ENCODE measurements around the gene CUX1. TPM values are rescaled to one million over a fixed set of nuclear protein-coding genes. Genes with fewer than 3 reads are reported as not detected.
"Not testable (repeated sequence)": the region's sequence is repeated elsewhere in the genome, so short reads cannot be mapped to it uniquely, and the experiment has no call there.

The CUX1 gene
- total and polyA plus RNA-seq, 2 donors (not counting 1 experiment from before 2014, with no cell fraction given) = 10.8 to 86.5 TPM

DNA sequence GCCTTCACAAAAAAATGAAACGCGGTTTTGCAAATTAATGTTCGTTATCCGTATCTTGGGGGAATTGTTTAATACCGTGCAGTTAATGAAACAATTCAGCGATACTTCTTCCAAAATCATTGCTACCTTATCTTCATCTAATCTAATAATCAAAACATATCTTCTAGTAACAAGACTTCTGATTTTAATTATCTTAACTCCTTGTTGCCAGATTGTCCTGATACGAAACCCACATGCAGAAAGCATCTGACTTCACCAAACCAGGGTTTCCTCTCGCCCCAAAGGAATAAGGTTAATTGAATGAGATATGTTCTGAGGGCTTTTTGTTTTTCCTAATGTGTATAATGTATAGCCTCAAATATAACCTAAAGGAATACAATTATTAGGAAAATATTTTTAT lies 364.1 kb downstream of the CUX1 start:
- Mint-ChIP-seq H3K4me3 (no peak overlapping the region), H3K27me3 (no peaks in the 10 kb centered on the region), H3K4me1 (no peaks in the 10 kb centered on the region), H3K27ac (no peak overlapping the region), H3K9me3 (ENCODE audit: insufficient read depth) (no peaks in the 10 kb centered on the region)
- H3K79me2 ChIP-seq (ENCODE audit: control insufficient read depth, insufficient read depth, low read length) = no peaks in the 10 kb centered on the region
- no peak overlapping the region for H3K27ac ChIP-seq (ENCODE audit: low read length in 2 of 2)
- no peak for TF ChIP-seq EZH2 (IDR thresholded peaks at IDR 0.05; ENCODE audit: borderline replicate concordance, insufficient read depth, low read depth, low read length, poor library complexity, severe bottlenecking)
- no peaks in the 10 kb centered on the region for H3K27me3 ChIP-seq (replicated peaks in 1 of 4; ENCODE audit: control extremely low read depth in 1 of 4, control insufficient read depth in 3 of 4, insufficient read depth in 4 of 4, low read length in 3 of 4)
- H2AFZ ChIP-seq (ENCODE audit: insufficient read depth, low read depth, low read length, poor library complexity, severe bottlenecking) = no peak overlapping the region
- no peaks in the 10 kb centered on the region for H4K20me1 ChIP-seq (ENCODE audit: control insufficient read depth, insufficient read depth, low read length, poor library complexity, severe bottlenecking)
- no peak overlapping the region for H3K9ac ChIP-seq (ENCODE audit: low read length)
- H3K4me2 ChIP-seq (replicated peaks; ENCODE audit: low read depth, low read length, poor library complexity, severe bottlenecking) = no peak overlapping the region
- ATAC-seq (ENCODE audit: low read depth) (no peak), DNase-seq (no peak)
- intact Hi-C loops (cut with micrococcal nuclease) = no loop called here
- WGBS (ENCODE audit: insufficient coverage) = 100% methylated on average over 6 of the region's 8 CpGs
- peaks cover 0 to 26% of the 10 kb centered on the region in 2 experiments for H3K36me3 ChIP-seq (replicated peaks in 1 of 2; ENCODE audit: control extremely low read depth in 1 of 2, control insufficient read depth in 1 of 2, extremely low read depth in 1 of 2, insufficient read depth in 2 of 2, low read length in 1 of 2)
- ChIA-PET CTCF (no interaction called here), POLR2A (no interaction called here)
- H3K4me3 ChIP-seq (ENCODE audit: control extremely low read depth in 1 of 5, extremely low read depth in 1 of 5, insufficient read depth in 1 of 5, low read depth in 2 of 5, low read length in 4 of 5) = no peak overlapping the region
- peaks cover 0 to 5% (median 0%) of the 10 kb centered on the region in 3 donors for H3K9me3 ChIP-seq (ENCODE audit: control extremely low read depth in 1 of 3, control insufficient read depth in 2 of 3, insufficient read depth in 1 of 3, low read length in 2 of 3)
- no peaks in the 10 kb centered on the region for H3K4me1 ChIP-seq (ENCODE audit: control insufficient read depth in 2 of 2, insufficient read depth in 2 of 2, low read length in 2 of 2)

DNA sequence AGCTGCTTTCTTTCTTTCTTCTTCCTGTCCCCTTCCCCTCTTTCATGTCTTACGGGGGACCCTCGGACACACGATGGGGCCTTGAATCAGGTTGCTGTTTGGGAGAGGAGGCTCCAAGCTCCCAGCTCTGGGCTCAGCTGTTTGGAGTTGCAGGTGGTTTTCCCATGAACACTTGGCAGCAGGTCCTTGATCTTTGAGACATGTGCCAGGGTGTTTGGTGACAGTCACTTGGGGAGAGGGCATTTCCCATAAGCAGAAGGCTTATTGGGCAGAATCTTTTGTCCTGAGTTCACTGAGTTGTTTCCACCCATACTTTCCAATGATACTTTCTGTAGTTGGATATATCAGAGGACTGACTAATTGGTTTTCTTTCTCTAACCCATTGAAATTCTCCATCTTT lies 364.6 kb downstream of the CUX1 start:
- no peaks in the 10 kb centered on the region for H3K9me3 Mint-ChIP-seq (ENCODE audit: insufficient read depth)
- H3K4me3 Mint-ChIP-seq = no peak overlapping the region
- no peak overlapping the region for H3K27ac Mint-ChIP-seq
- intact Hi-C loops (cut with micrococcal nuclease) = no loop called here
- Histone ChIP-seq H3K9ac (ENCODE audit: low read length) (no peak overlapping the region), H3K79me2 (ENCODE audit: control insufficient read depth, insufficient read depth, low read length) (no peaks in the 10 kb centered on the region), H3K4me2 (replicated peaks; ENCODE audit: low read depth, low read length, poor library complexity, severe bottlenecking) (no peak overlapping the region), H3K4me1 (ENCODE audit: control insufficient read depth in 2 of 2, insufficient read depth in 2 of 2, low read length in 2 of 2) (no peaks in the 10 kb centered on the region), H3K27ac (ENCODE audit: low read length in 2 of 2) (no peak overlapping the region), H4K20me1 (ENCODE audit: control insufficient read depth, insufficient read depth, low read length, poor library complexity, severe bottlenecking) (no peaks in the 10 kb centered on the region), H2AFZ (ENCODE audit: insufficient read depth, low read depth, low read length, poor library complexity, severe bottlenecking) (no peak overlapping the region), H3K9me3 (ENCODE audit: control extremely low read depth in 1 of 3, control insufficient read depth in 2 of 3, insufficient read depth in 1 of 3, low read length in 2 of 3) (peaks cover 0 to 5% (median 0%) of the 10 kb centered on the region in 3 donors), H3K36me3 (replicated peaks in 1 of 2; ENCODE audit: control extremely low read depth in 1 of 2, control insufficient read depth in 1 of 2, extremely low read depth in 1 of 2, insufficient read depth in 2 of 2, low read length in 1 of 2) (peaks cover 0 to 26% of the 10 kb centered on the region in 2 experiments), H3K4me3 (ENCODE audit: control extremely low read depth in 1 of 5, extremely low read depth in 1 of 5, insufficient read depth in 1 of 5, low read depth in 2 of 5, low read length in 4 of 5) (no peak overlapping the region), H3K27me3 (replicated peaks in 1 of 4; ENCODE audit: control extremely low read depth in 1 of 4, control insufficient read depth in 3 of 4, insufficient read depth in 4 of 4, low read length in 3 of 4) (no peaks in the 10 kb centered on the region)
- DNase-seq (no peak), ATAC-seq (ENCODE audit: low read depth) (no peak)
- H3K4me1 Mint-ChIP-seq = no peaks in the 10 kb centered on the region
- CTCF ChIA-PET = interaction anchor here (0.8 kb wide), 1 partner anchor 927 kb away, joined by 3 read pairs; no protein-coding TSS in a partner anchor
- H3K27me3 Mint-ChIP-seq = no peaks in the 10 kb centered on the region
- no peak for TF ChIP-seq EZH2 (IDR thresholded peaks at IDR 0.05; ENCODE audit: borderline replicate concordance, insufficient read depth, low read depth, low read length, poor library complexity, severe bottlenecking)
- TF ChIP-seq, protein P1, sequence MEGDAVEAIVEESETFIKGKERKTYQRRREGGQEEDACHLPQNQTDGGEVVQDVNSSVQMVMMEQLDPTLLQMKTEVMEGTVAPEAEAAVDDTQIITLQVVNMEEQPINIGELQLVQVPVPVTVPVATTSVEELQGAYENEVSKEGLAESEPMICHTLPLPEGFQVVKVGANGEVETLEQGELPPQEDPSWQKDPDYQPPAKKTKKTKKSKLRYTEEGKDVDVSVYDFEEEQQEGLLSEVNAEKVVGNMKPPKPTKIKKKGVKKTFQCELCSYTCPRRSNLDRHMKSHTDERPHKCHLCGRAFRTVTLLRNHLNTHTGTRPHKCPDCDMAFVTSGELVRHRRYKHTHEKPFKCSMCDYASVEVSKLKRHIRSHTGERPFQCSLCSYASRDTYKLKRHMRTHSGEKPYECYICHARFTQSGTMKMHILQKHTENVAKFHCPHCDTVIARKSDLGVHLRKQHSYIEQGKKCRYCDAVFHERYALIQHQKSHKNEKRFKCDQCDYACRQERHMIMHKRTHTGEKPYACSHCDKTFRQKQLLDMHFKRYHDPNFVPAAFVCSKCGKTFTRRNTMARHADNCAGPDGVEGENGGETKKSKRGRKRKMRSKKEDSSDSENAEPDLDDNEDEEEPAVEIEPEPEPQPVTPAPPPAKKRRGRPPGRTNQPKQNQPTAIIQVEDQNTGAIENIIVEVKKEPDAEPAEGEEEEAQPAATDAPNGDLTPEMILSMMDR (IDR thresholded peaks at IDR 0.05) = no peak
- no CpG with 5 or more reads among the region's 3 CpGs for WGBS (ENCODE audit: insufficient coverage)
- POLR2A ChIA-PET = no interaction called here

DNA sequence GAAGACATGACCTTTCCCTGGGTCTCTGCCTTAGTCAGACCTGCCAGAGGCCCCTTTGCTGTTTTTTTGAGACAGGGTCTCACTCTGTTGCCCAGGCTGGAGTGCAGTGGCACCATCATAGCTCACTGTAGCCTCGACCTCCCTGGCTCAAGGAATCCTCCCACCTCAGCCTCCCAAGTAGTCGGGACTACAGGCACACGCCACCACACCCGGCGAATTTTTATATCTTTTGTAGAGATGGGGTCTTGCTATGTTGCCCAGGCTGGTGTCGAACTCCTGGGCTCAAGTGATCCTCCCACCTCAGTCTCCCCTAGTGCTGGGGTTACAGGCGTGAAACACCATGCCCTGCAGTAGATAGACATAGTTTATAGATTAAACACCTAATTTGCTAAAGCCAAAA lies 366.4 kb downstream of the CUX1 start:
- H3K4me1 Mint-ChIP-seq; H3K4me3 ChIP-seq (ENCODE audit: control extremely low read depth in 1 of 5, extremely low read depth in 1 of 5, insufficient read depth in 1 of 5, low read depth in 2 of 5, low read length in 4 of 5); H3K27ac ChIP-seq (ENCODE audit: low read length in 2 of 2); H3K27me3 ChIP-seq (replicated peaks in 1 of 4; ENCODE audit: control extremely low read depth in 1 of 4, control insufficient read depth in 3 of 4, insufficient read depth in 4 of 4, low read length in 3 of 4); H3K4me1 ChIP-seq (ENCODE audit: control insufficient read depth in 2 of 2, insufficient read depth in 2 of 2, low read length in 2 of 2); H3K9me3 ChIP-seq (ENCODE audit: control extremely low read depth in 1 of 3, control insufficient read depth in 2 of 3, insufficient read depth in 1 of 3, low read length in 2 of 3); H3K4me3 Mint-ChIP-seq; H3K9ac ChIP-seq (ENCODE audit: low read length); POLR2A ChIA-PET; CTCF ChIA-PET; H3K27me3 Mint-ChIP-seq; H3K27ac Mint-ChIP-seq; DNase-seq; H3K79me2 ChIP-seq (ENCODE audit: control insufficient read depth, insufficient read depth, low read length); H3K9me3 Mint-ChIP-seq (ENCODE audit: insufficient read depth); H4K20me1 ChIP-seq (ENCODE audit: control insufficient read depth, insufficient read depth, low read length, poor library complexity, severe bottlenecking); intact Hi-C loops (cut with micrococcal nuclease); H2AFZ ChIP-seq (ENCODE audit: insufficient read depth, low read depth, low read length, poor library complexity, severe bottlenecking); H3K4me2 ChIP-seq (replicated peaks; ENCODE audit: low read depth, low read length, poor library complexity, severe bottlenecking); ATAC-seq (ENCODE audit: low read depth): not testable (repeated sequence)
- H3K36me3 ChIP-seq (replicated peaks in 1 of 2; ENCODE audit: control extremely low read depth in 1 of 2, control insufficient read depth in 1 of 2, extremely low read depth in 1 of 2, insufficient read depth in 2 of 2, low read length in 1 of 2) = peaks cover 0 to 23% of the 10 kb centered on the region in 2 experiments
- no CpG with 5 or more reads among the region's 7 CpGs for WGBS (ENCODE audit: insufficient coverage)
